ENCODE results near the gene USP12. TPM values are rescaled to one million over a fixed set of nuclear protein-coding genes. Genes with fewer than 3 reads are reported as not detected.

Gene USP12
- total and polyA plus RNA-seq, 2 donors from 2014 or later = 15.0 to 27.5 TPM

GRCh38 chr13:27122036-27122435 lies 49.6 kb downstream of the USP12 start:
- Histone ChIP-seq H3K27ac (ENCODE audit: low read depth in 2 of 2, low read length in 2 of 2) (no peak overlapping the region), H3K9ac (ENCODE audit: low read length in 3 of 3) (no peak overlapping the region), H3K9me3 (ENCODE audit: control insufficient read depth in 2 of 3, insufficient read depth in 1 of 3, low read length in 3 of 3) (no peaks in the 10 kb centered on the region), H3K4me3 (ENCODE audit: low read length in 3 of 3) (no peak overlapping the region), H3K36me3 (ENCODE audit: control insufficient read depth in 2 of 3, insufficient read depth in 3 of 3, low read length in 3 of 3) (no peaks in the 10 kb centered on the region), H3K27me3 (ENCODE audit: control insufficient read depth, insufficient read depth, low read length) (no peaks in the 10 kb centered on the region), H3K4me1 (ENCODE audit: control insufficient read depth in 2 of 3, insufficient read depth in 2 of 3, low read depth in 1 of 3, low read length in 3 of 3) (peaks cover 0 to 6% (median 0%) of the 10 kb centered on the region in 3 donors)
- no peak for TF ChIP-seq CTCF (IDR thresholded peaks at IDR 0.05; ENCODE audit: borderline replicate concordance, extremely low read depth, insufficient read depth)
- intact Hi-C loops (cut with DNase I) = no loop called here
- DNase-seq (no peak), FAIRE-seq (no peak)

DNA sequence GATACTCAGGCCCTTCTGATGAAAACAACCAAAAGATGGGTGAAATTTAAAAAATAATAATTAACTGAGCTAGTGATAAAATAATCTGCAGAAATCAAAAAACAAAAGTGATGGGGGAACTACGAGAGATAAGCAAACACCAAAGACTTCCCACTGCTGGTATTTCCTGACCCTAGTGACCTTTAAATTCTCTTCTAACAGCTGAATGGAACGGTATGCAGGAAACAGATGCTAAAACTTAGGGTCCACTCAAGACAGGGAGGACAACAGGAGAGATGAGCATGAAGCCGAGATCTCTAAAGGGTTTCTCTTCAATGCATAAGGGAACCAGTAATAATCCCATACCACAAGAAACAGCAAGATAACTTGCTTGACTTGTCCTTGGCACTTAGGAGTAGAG lies 50.8 kb downstream of the USP12 start:
- TF ChIP-seq CTCF (IDR thresholded peaks at IDR 0.05; ENCODE audit: borderline replicate concordance, extremely low read depth, insufficient read depth) = no peak
- no peak overlapping the region for H3K9ac ChIP-seq (ENCODE audit: low read length in 3 of 3)
- intact Hi-C loops (cut with DNase I) = no loop called here
- H3K4me1 ChIP-seq (ENCODE audit: control insufficient read depth in 2 of 3, insufficient read depth in 2 of 3, low read depth in 1 of 3, low read length in 3 of 3) = peaks cover 0 to 6% (median 0%) of the 10 kb centered on the region in 3 donors
- no peaks in the 10 kb centered on the region for H3K9me3 ChIP-seq (ENCODE audit: control insufficient read depth in 2 of 3, insufficient read depth in 1 of 3, low read length in 3 of 3)
- DNase-seq (peak in 1 of 5 donors; percentile 6), FAIRE-seq (no peak)
- no peak overlapping the region for H3K4me3 ChIP-seq (ENCODE audit: low read length in 3 of 3)
- H3K27me3 ChIP-seq (ENCODE audit: control insufficient read depth, insufficient read depth, low read length) = no peaks in the 10 kb centered on the region
- H3K27ac ChIP-seq (ENCODE audit: low read depth in 2 of 2, low read length in 2 of 2) = no peak overlapping the region
- H3K36me3 ChIP-seq (ENCODE audit: control insufficient read depth in 2 of 3, insufficient read depth in 3 of 3, low read length in 3 of 3) = no peaks in the 10 kb centered on the region

DNA sequence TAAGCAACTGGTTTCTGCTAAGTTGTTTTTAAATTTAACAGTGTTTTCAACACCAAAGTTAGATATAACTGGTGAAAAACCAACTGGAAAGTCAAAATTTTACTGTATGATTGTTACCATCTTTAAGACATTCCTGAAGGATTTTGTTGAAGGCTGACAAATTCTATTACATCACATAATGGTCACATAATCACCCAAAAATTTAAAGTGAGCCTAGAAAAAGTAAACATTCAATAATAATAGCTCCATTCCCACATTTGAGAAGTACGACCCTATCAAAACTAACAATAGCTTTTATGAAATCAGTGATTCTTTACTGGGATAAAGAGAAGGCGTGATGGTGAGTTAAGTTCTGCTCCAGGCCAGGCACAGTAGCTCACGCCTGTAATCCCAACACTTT lies 51.6 kb downstream of the USP12 start:
- Histone ChIP-seq H3K36me3 (ENCODE audit: control insufficient read depth in 2 of 3, insufficient read depth in 3 of 3, low read length in 3 of 3) (no peaks in the 10 kb centered on the region), H3K4me3 (ENCODE audit: low read length in 3 of 3) (no peak overlapping the region), H3K4me1 (ENCODE audit: control insufficient read depth in 2 of 3, insufficient read depth in 2 of 3, low read depth in 1 of 3, low read length in 3 of 3) (peaks cover 0 to 3% (median 0%) of the 10 kb centered on the region in 3 donors), H3K9me3 (ENCODE audit: control insufficient read depth in 2 of 3, insufficient read depth in 1 of 3, low read length in 3 of 3) (no peaks in the 10 kb centered on the region), H3K27me3 (ENCODE audit: control insufficient read depth, insufficient read depth, low read length) (no peaks in the 10 kb centered on the region), H3K9ac (ENCODE audit: low read length in 3 of 3) (no peak overlapping the region), H3K27ac (ENCODE audit: low read depth in 2 of 2, low read length in 2 of 2) (no peak overlapping the region)
- FAIRE-seq (no peak), DNase-seq (no peak)
- no peak for TF ChIP-seq CTCF (IDR thresholded peaks at IDR 0.05; ENCODE audit: borderline replicate concordance, extremely low read depth, insufficient read depth)
- intact Hi-C loops (cut with DNase I) = no loop called here

GRCh38 chr13:27118428-27119054 lies 53.1 kb downstream of the USP12 start:
- no peak for TF ChIP-seq CTCF (IDR thresholded peaks at IDR 0.05; ENCODE audit: borderline replicate concordance, extremely low read depth, insufficient read depth)
- intact Hi-C loops (cut with DNase I) = no loop called here
- H3K4me1 ChIP-seq (ENCODE audit: control insufficient read depth in 2 of 3, insufficient read depth in 2 of 3, low read depth in 1 of 3, low read length in 3 of 3) = peaks cover 0 to 3% (median 0%) of the 10 kb centered on the region in 3 donors

More at GRCh38 chr13:27118428-27119054, 53.1 kb downstream of the USP12 start:
- no peaks in the 10 kb centered on the region for H3K27me3 ChIP-seq (ENCODE audit: control insufficient read depth, insufficient read depth, low read length)
- FAIRE-seq (no peak), DNase-seq (no peak)
- H3K9ac ChIP-seq (ENCODE audit: low read length in 3 of 3) = no peak overlapping the region
- H3K27ac ChIP-seq (ENCODE audit: low read depth in 2 of 2, low read length in 2 of 2) = no peak overlapping the region
- no peaks in the 10 kb centered on the region for H3K36me3 ChIP-seq (ENCODE audit: control insufficient read depth in 2 of 3, insufficient read depth in 3 of 3, low read length in 3 of 3)
- H3K4me3 ChIP-seq (ENCODE audit: low read length in 3 of 3) = no peak overlapping the region
- no peaks in the 10 kb centered on the region for H3K9me3 ChIP-seq (ENCODE audit: control insufficient read depth in 2 of 3, insufficient read depth in 1 of 3, low read length in 3 of 3)
